Chondrocyte (in vitro differentiated cells): ENCODE measurements around the gene CCDC93. TPM values are rescaled to one million over a fixed set of nuclear protein-coding genes. Genes with fewer than 3 reads are reported as not detected.

Experiments
- DNase-seq: peaks from one replicate; pipeline ENCODE4 v3.0.0; 2021; ENCODE audit warnings: mixed read lengths, low spot score
- H3K27ac Mint-ChIP-seq: one replicate; pipeline ENCODE4 v1.8.0; 2021; ENCODE audit warnings: mild to moderate bottlenecking, moderate library complexity, mixed read lengths; ENCODE audit not compliant: unreplicated experiment
- H3K27me3 Mint-ChIP-seq: 2 replicates; pipeline ENCODE4 v1.8.0; 2021; ENCODE audit warnings: low read depth, mixed read lengths
- H3K36me3 Mint-ChIP-seq: 2 replicates; pipeline ENCODE4 v1.8.0; 2021; ENCODE audit warnings: low read depth, mixed read lengths
- H3K4me1 Mint-ChIP-seq: 2 replicates; pipeline ENCODE4 v1.8.0; 2021; ENCODE audit warnings: low read depth, mild to moderate bottlenecking, mixed read lengths
- H3K4me3 Mint-ChIP-seq: one replicate; pipeline ENCODE4 v1.8.0; 2021; ENCODE audit warnings: mild to moderate bottlenecking, moderate library complexity, mixed read lengths; ENCODE audit not compliant: unreplicated experiment
- H3K9me3 Mint-ChIP-seq: 2 replicates; pipeline ENCODE4 v1.8.0; 2021; ENCODE audit warnings: low read depth, mixed read lengths
- total RNA-seq: library from RNA; stranded (reverse); gene quantifications from 3 replicates; pipeline ENCODE4 v1.2.1, GENCODE V29; 2021
- TF ChIP-seq, protein P1 (sequence below): fragments of 200-600 bp; sonication (generic); IDR thresholded peaks from 2 replicates; pipeline ENCODE4 v1.5.0; 2021; ENCODE audit warnings: antibody characterized with exemption, mild to moderate bottlenecking, moderate library complexity

CCDC93 gene
- total RNA-seq, 1 donor from 2014 or later = 22.8 TPM

DNA sequence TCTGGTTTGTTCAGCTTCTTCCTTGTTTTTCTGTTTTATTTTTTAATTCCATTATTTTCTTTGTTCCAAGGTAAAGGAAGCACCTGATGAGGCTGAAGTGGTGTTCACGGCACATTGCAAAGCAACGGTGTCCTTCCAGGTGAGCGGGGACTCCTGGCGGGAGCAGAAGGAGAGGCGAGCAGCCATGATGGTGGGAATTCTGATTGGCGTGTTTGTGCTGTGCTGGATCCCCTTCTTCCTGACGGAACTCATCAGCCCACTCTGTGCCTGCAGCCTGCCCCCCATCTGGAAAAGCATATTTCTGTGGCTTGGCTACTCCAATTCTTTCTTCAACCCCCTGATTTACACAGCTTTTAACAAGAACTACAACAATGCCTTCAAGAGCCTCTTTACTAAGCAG is 110.9 kb downstream of the CCDC93 start:
- TF ChIP-seq, protein P1, sequence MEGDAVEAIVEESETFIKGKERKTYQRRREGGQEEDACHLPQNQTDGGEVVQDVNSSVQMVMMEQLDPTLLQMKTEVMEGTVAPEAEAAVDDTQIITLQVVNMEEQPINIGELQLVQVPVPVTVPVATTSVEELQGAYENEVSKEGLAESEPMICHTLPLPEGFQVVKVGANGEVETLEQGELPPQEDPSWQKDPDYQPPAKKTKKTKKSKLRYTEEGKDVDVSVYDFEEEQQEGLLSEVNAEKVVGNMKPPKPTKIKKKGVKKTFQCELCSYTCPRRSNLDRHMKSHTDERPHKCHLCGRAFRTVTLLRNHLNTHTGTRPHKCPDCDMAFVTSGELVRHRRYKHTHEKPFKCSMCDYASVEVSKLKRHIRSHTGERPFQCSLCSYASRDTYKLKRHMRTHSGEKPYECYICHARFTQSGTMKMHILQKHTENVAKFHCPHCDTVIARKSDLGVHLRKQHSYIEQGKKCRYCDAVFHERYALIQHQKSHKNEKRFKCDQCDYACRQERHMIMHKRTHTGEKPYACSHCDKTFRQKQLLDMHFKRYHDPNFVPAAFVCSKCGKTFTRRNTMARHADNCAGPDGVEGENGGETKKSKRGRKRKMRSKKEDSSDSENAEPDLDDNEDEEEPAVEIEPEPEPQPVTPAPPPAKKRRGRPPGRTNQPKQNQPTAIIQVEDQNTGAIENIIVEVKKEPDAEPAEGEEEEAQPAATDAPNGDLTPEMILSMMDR = no peak
- Mint-ChIP-seq H3K36me3 (peaks cover 2% of the 10 kb centered on the region), H3K9me3 (peaks cover 14% of the 10 kb centered on the region), H3K27me3 (peaks cover 5% of the 10 kb centered on the region), H3K27ac (no peak overlapping the region), H3K4me3 (no peak overlapping the region), H3K4me1 (no peaks in the 10 kb centered on the region)
- DNase-seq = no peak

GRCh38 chr2:117888897-117889296 is 125.0 kb downstream of the CCDC93 start:
- H3K27me3 Mint-ChIP-seq = peaks cover 33% of the 10 kb centered on the region
- TF ChIP-seq, protein P1 = no peak
- no peaks in the 10 kb centered on the region for H3K4me1 Mint-ChIP-seq
- no peak for DNase-seq
- H3K36me3 Mint-ChIP-seq = no peaks in the 10 kb centered on the region
- H3K4me3 Mint-ChIP-seq = no peak overlapping the region
- H3K9me3 Mint-ChIP-seq = peaks cover 11% of the 10 kb centered on the region
- no peak overlapping the region for H3K27ac Mint-ChIP-seq

GRCh38 chr2:117885308-117885707 is 128.6 kb downstream of the CCDC93 start:
- DNase-seq = no peak
- no peak overlapping the region for H3K4me3 Mint-ChIP-seq
- H3K9me3 Mint-ChIP-seq = no peaks in the 10 kb centered on the region
- no peaks in the 10 kb centered on the region for H3K4me1 Mint-ChIP-seq
- H3K27me3 Mint-ChIP-seq = peaks cover 20% of the 10 kb centered on the region
- TF ChIP-seq, protein P1 = no peak
- H3K36me3 Mint-ChIP-seq = no peaks in the 10 kb centered on the region
- H3K27ac Mint-ChIP-seq = no peak overlapping the region

- Mint-ChIP-seq H3K27ac (no peak overlapping the region), H3K4me3 (no peak overlapping the region), H3K9me3 (no peaks in the 10 kb centered on the region), H3K4me1 (no peaks in the 10 kb centered on the region), H3K36me3 (no peaks in the 10 kb centered on the region), H3K27me3 (peaks cover 29% of the 10 kb centered on the region)
- TF ChIP-seq, protein P1 = no peak
- no peak for DNase-seq
Observed at GRCh38 chr2:117879003-117879402, 134.9 kb downstream of the CCDC93 start.

DNA sequence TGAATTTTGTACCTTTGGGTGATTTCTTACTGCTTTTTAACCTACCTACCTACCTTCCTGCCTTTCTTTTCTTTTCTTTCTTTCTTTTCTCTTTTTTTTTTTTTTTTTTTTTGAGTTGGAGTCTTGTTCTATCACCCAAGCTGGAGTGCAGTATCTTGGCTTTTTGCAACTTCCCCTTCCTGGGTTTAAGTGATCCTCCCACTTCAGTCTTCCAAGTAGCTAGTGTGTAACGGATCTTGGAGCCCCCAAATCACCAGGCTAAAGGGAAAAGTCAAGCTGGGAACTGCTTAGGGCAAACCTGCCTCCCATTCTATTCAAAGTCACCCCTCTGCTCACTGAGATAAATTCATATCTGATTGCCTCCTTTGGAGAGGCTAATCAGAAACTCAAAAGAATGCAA is 138.1 kb downstream of the CCDC93 start:
- H3K4me1 Mint-ChIP-seq = no peaks in the 10 kb centered on the region
- no peaks in the 10 kb centered on the region for H3K9me3 Mint-ChIP-seq
- TF ChIP-seq, protein P1 = no peak
- peaks cover 25% of the 10 kb centered on the region for H3K27me3 Mint-ChIP-seq
- DNase-seq = no peak
- H3K27ac Mint-ChIP-seq = no peak overlapping the region
- H3K4me3 Mint-ChIP-seq = no peak overlapping the region
- no peaks in the 10 kb centered on the region for H3K36me3 Mint-ChIP-seq

Other genes starting within 250 kb of the CCDC93 start
- gene DDX18, start 199.4 kb downstream of the CCDC93 start, total RNA-seq = 40.6 to 46.8 TPM (median 43.2 TPM) in 3 replicates
- gene INSIG2, start 74.4 kb upstream of the CCDC93 start, total RNA-seq = 24.7 to 27.7 TPM (median 25.0 TPM) in 3 replicates